Keratinocyte (primary cell): ENCODE measurements around the gene ALKBH5. TPM values are rescaled to one million over a fixed set of nuclear protein-coding genes. Genes with fewer than 3 reads are reported as not detected.

Source experiments
- DNase-seq: peaks from one replicate; pipeline ENCODE4 v3.0.0-alpha.2; 2011; ENCODE audit warnings: low read depth, missing footprints, low spot score
- FAIRE-seq: peaks from 2 replicates; lab custom pipeline; 2011; peaks lifted over from hg19 to GRCh38; lab: Jason Lieb, UNC
- H2AFZ ChIP-seq: 2 replicates; pipeline ENCODE4 v1.6.0; 2012; ENCODE audit warnings: low read length, control low read depth, inconsistent platforms; ENCODE audit not compliant: control insufficient read depth
- H3K27ac ChIP-seq: 2 replicates; pipeline ENCODE4 v1.5.1; 2011; ENCODE audit warnings: low read length; ENCODE audit not compliant: control insufficient read depth, insufficient read depth
- H3K27me3 ChIP-seq: 3 replicates; pipeline ENCODE4 v1.6.0; 2011; ENCODE audit warnings: low read length; ENCODE audit not compliant: control insufficient read depth, insufficient read depth; ENCODE audit errors: extremely low read depth
- H3K36me3 ChIP-seq, 2 experiments: 2 replicates in 1 of 2; 3 replicates in 1 of 2; pipeline ENCODE4 v1.5.1; 2011; ENCODE audit warnings: low read length in 2 of 2, mild to moderate bottlenecking in 1 of 2; ENCODE audit not compliant: control insufficient read depth in 2 of 2, insufficient read depth in 2 of 2; ENCODE audit errors: extremely low read depth in 1 of 2
- H3K4me1 ChIP-seq: 3 replicates; pipeline ENCODE4 v1.5.1; 2011; ENCODE audit warnings: low read length; ENCODE audit not compliant: control insufficient read depth, insufficient read depth; ENCODE audit errors: extremely low read depth
- H3K4me2 ChIP-seq: 3 replicates; pipeline ENCODE4 v1.6.0; 2011; ENCODE audit warnings: low read depth, low read length; ENCODE audit not compliant: control insufficient read depth, insufficient read depth; ENCODE audit errors: extremely low read depth
- H3K4me3 ChIP-seq, 3 experiments: fragments of 200-600 bp in 1 of 3; sonication (generic) in 1 of 3; 2 replicates in 2 of 3; 3 replicates in 1 of 3; pipeline ENCODE4 v1.5.1; 2011 to 2016; ENCODE audit warnings: low read length in 3 of 3, mild to moderate bottlenecking in 3 of 3, control low read depth in 2 of 3, inconsistent platforms in 1 of 3, low read depth in 1 of 3, mixed read lengths in 1 of 3, mixed run types in 1 of 3, moderate library complexity in 1 of 3; ENCODE audit not compliant: control insufficient read depth in 2 of 3, insufficient read depth in 2 of 3; ENCODE audit errors: extremely low read depth in 1 of 3
- H3K79me2 ChIP-seq: 2 replicates; pipeline ENCODE4 v1.6.0; 2012; ENCODE audit warnings: low read length; ENCODE audit not compliant: control insufficient read depth, insufficient read depth
- H3K9ac ChIP-seq: 3 replicates; pipeline ENCODE4 v1.6.0; 2011; ENCODE audit warnings: low read length; ENCODE audit not compliant: control insufficient read depth, insufficient read depth; ENCODE audit errors: extremely low read depth
- H3K9me1 ChIP-seq: 3 replicates; pipeline ENCODE4 v1.6.0; 2011; ENCODE audit warnings: low read length; ENCODE audit not compliant: control insufficient read depth, insufficient read depth; ENCODE audit errors: extremely low read depth
- H3K9me3 ChIP-seq: 2 replicates; pipeline ENCODE4 v1.5.1; 2012; ENCODE audit warnings: low read depth, low read length; ENCODE audit not compliant: control insufficient read depth
- H4K20me1 ChIP-seq: 3 replicates; pipeline ENCODE4 v1.6.0; 2011; ENCODE audit warnings: low read length; ENCODE audit not compliant: control insufficient read depth, insufficient read depth; ENCODE audit errors: extremely low read depth
- CTCF ChIP-seq, 3 experiments: IDR thresholded peaks in 1 of 3; conservative IDR thresholded peaks in 1 of 3; optimal IDR thresholded peaks in 1 of 3; 2 replicates in 2 of 3; 3 replicates in 1 of 3; pipeline versions ENCODE3 to v1.5.1; 2011; ENCODE audit warnings: low read length in 3 of 3, mild to moderate bottlenecking in 3 of 3, moderate library complexity in 2 of 3, control low read depth in 1 of 3, inconsistent platforms in 1 of 3; ENCODE audit not compliant: insufficient read depth in 2 of 3; ENCODE audit errors: extremely low read depth in 1 of 3
- EZH2 ChIP-seq: IDR thresholded peaks from one replicate; pipeline ENCODE4 v1.6.1; 2012; ENCODE audit warnings: inconsistent platforms, mild to moderate bottlenecking, low read length, moderate library complexity
- dilution Hi-C: fragments of 300-500 bp; cut with MboI; formaldehyde crosslinking; loops from one replicate; pipeline ENCODE4 v1.7.0; 2020; ENCODE audit warnings: low sequenced_read_pairs; ENCODE audit not compliant: extremely low pct_ligation_motif_present
- polyA plus RNA-seq, 5 experiments: library from polyadenylated mRNA; depleted of rRNA in 3 of 5; stranded (reverse) in 3 of 5; stranded (forward) in 1 of 5; unstranded in 1 of 5; fragments of >200 nt; gene quantifications; 1 replicate in 1 of 5; 2 replicates in 3 of 5; 3 replicates in 1 of 5; pipeline versions ENCODE4 v1.2.1 to v1.2.3, GENCODE V29; 2011 to 2012; ENCODE audit warnings: missing spikeins in 2 of 5, low read depth in 1 of 5, low replicate concordance in 1 of 5

ALKBH5 gene
- polyA plus RNA-seq, 1 donor (not counting 4 experiments of a cell fraction or from before 2014, with no cell fraction given) = 50.2 TPM

GRCh38 chr17:18247613-18248001 is 64.0 kb downstream of the ALKBH5 start:
- dilution Hi-C loops = no loop called here
- Histone ChIP-seq H2AFZ (no peak overlapping the region), H3K27ac (no peak overlapping the region), H3K9ac (no peak overlapping the region), H3K4me2 (peak overlapping the region; percentile 85), H3K4me3 (no peak overlapping the region), H3K9me1 (no peaks in the 10 kb centered on the region), H3K79me2 (peaks cover 2% of the 10 kb centered on the region), H3K4me1 (peaks cover 27% of the 10 kb centered on the region), H3K9me3 (no peaks in the 10 kb centered on the region), H3K36me3 (peaks cover 62 to 67% of the 10 kb centered on the region in 2 experiments), H3K27me3 (no peaks in the 10 kb centered on the region), H4K20me1 (peaks cover 25% of the 10 kb centered on the region)
- FAIRE-seq (no peak), DNase-seq (no peak)
- TF ChIP-seq EZH2 (no peak), CTCF (optimal IDR thresholded peaks at IDR 0.05 in 1 of 3, IDR thresholded peaks at IDR 0.05 in 1 of 3, conservative IDR thresholded peaks at IDR 0.05 in 1 of 3; ENCODE audit: extremely low read depth in 1 of 3, insufficient read depth in 2 of 3, low read length in 3 of 3) (no peak)

DNA sequence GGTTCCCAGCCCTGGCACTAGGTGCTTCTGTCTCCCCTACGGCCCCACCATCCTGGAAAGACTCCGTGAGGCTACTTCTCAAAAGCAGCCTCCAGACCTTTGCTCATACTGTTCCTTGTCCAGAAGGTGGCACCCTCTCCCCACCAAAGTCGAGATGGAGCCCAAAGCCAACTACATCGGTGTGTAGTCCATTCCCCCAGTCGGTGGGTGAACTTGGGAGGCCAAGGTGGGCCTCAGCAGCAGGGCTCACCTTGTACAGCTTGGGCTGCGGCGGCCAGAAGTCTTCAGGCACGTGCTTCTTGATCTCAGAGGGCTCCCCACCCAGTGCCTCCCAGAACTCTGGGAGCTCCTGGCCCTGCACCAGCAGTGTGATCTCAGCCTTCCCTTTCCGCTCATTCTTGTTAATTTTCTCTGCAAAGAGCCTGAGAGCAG is 64.7 kb downstream of the ALKBH5 start:
- peaks cover 27% of the 10 kb centered on the region for H3K4me1 ChIP-seq
- H4K20me1 ChIP-seq = peaks cover 25% of the 10 kb centered on the region
- no peaks in the 10 kb centered on the region for H3K27me3 ChIP-seq
- H3K9ac ChIP-seq = no peak overlapping the region
- TF ChIP-seq EZH2 (no peak), CTCF (optimal IDR thresholded peaks at IDR 0.05 in 1 of 3, IDR thresholded peaks at IDR 0.05 in 1 of 3, conservative IDR thresholded peaks at IDR 0.05 in 1 of 3; ENCODE audit: extremely low read depth in 1 of 3, insufficient read depth in 2 of 3, low read length in 3 of 3) (peak; percentile 73 to 85 (median 78))
- H3K4me2 ChIP-seq = no peak overlapping the region
- peaks cover 5% of the 10 kb centered on the region for H3K79me2 ChIP-seq
- no peaks in the 10 kb centered on the region for H3K9me3 ChIP-seq
- peak; percentile 69 for FAIRE-seq
- H3K36me3 ChIP-seq = peaks cover 65 to 67% of the 10 kb centered on the region in 2 experiments
- H2AFZ ChIP-seq = no peak overlapping the region
- dilution Hi-C loops = no loop called here
- no peaks in the 10 kb centered on the region for H3K9me1 ChIP-seq
- H3K4me3 ChIP-seq = no peak overlapping the region
- no peak for DNase-seq
- no peak overlapping the region for H3K27ac ChIP-seq
